ENCODE measurements around the gene DLL4.

DLL4 gene

GRCh38 chr15:40942337-40942854 is 13.3 kb downstream of the DLL4 start:
- no peak for DNase-seq (ENCODE audit: low read depth)
- peak overlapping the region; percentile 59 for H3K4me3 ChIP-seq (ENCODE audit: low read depth, low read length)
- TF ChIP-seq CTCF (IDR thresholded peaks at IDR 0.05; ENCODE audit: low read depth, low read length, missing control alignments) = no peak

GRCh38 chr15:40942878-40943277 is 13.7 kb downstream of the DLL4 start:
- peak overlapping the region; percentile 59; the same call in 1 of the 2 replicates for H3K4me3 ChIP-seq (ENCODE audit: low read depth, low read length)
- no peak for DNase-seq (ENCODE audit: low read depth)
- TF ChIP-seq CTCF (IDR thresholded peaks at IDR 0.05; ENCODE audit: low read depth, low read length, missing control alignments) = no peak

GRCh38 chr15:40943764-40944365 is 14.7 kb downstream of the DLL4 start:
- TF ChIP-seq CTCF (IDR thresholded peaks at IDR 0.05; ENCODE audit: low read depth, low read length, missing control alignments) = no peak
- no peak for DNase-seq (ENCODE audit: low read depth)
- no peak overlapping the region for H3K4me3 ChIP-seq (ENCODE audit: low read depth, low read length)

- no peak for TF ChIP-seq CTCF (IDR thresholded peaks at IDR 0.05; ENCODE audit: low read depth, low read length, missing control alignments)
- H3K4me3 ChIP-seq (ENCODE audit: low read depth, low read length) = no peak overlapping the region
- no peak for DNase-seq (ENCODE audit: low read depth)
Measured at GRCh38 chr15:40944510-40945296, 15.6 kb downstream of the DLL4 start.

GRCh38 chr15:40948706-40949473 is 19.8 kb downstream of the DLL4 start:
- no peak overlapping the region for H3K4me3 ChIP-seq (ENCODE audit: low read depth, low read length)
- no peak for DNase-seq (ENCODE audit: low read depth)
- no peak for TF ChIP-seq CTCF (IDR thresholded peaks at IDR 0.05; ENCODE audit: low read depth, low read length, missing control alignments)

GRCh38 chr15:40949756-40950207 is 20.6 kb downstream of the DLL4 start:
- no peak for DNase-seq (ENCODE audit: low read depth)
- H3K4me3 ChIP-seq (ENCODE audit: low read depth, low read length) = no peak overlapping the region
- TF ChIP-seq CTCF (IDR thresholded peaks at IDR 0.05; ENCODE audit: low read depth, low read length, missing control alignments) = no peak

All from GM12864 (cell line).